Neural progenitor cell (in vitro differentiated cells): ENCODE results near the gene MICB. TPM values are rescaled to one million over a fixed set of nuclear protein-coding genes. Genes with fewer than 3 reads are reported as not detected.
"Not testable (repeated sequence)": the region's sequence is repeated elsewhere in the genome, so short reads cannot be mapped to it uniquely, and the experiment has no call there.

Experiments
- DNase-seq: peaks from one replicate; pipeline ENCODE4 v3.0.0-alpha.2; 2016; ENCODE audit warnings: low spot score
- H2AFZ ChIP-seq: fragments of 200-600 bp; sonication (generic); replicated peaks from 2 replicates; pipeline ENCODE4 v1.6.1; 2016; ENCODE audit warnings: antibody characterized with exemption
- H3F3A ChIP-seq: fragments of 200-600 bp; sonication (generic); 2 replicates; pipeline ENCODE4 v1.6.1; 2016; ENCODE audit warnings: antibody characterized with exemption, low read depth
- H3K27ac ChIP-seq: fragments of 200-600 bp; sonication (generic); 2 replicates; pipeline ENCODE4 v1.5.1; 2016; ENCODE audit warnings: mild to moderate bottlenecking
- H3K27me3 ChIP-seq: fragments of 200-600 bp; sonication (generic); 2 replicates; pipeline ENCODE4 v1.6.1; 2016; ENCODE audit warnings: mild to moderate bottlenecking, moderate library complexity
- H3K36me3 ChIP-seq: fragments of 200-600 bp; sonication (generic); 2 replicates; pipeline ENCODE4 v1.5.1; 2016
- H3K4me1 ChIP-seq: fragments of 200-600 bp; sonication (generic); 2 replicates; pipeline ENCODE4 v1.6.1; 2016; ENCODE audit warnings: mixed run types
- H3K4me2 ChIP-seq: fragments of 200-600 bp; sonication (generic); 2 replicates; pipeline ENCODE4 v1.6.1; 2016
- H3K4me3 ChIP-seq: fragments of 200-600 bp; sonication (generic); 2 replicates; pipeline ENCODE4 v1.5.1; 2016
- H3K79me2 ChIP-seq: fragments of 200-600 bp; sonication (generic); 2 replicates; pipeline ENCODE4 v1.6.1; 2016; ENCODE audit warnings: low read depth
- H3K9ac ChIP-seq: fragments of 200-600 bp; sonication (generic); 2 replicates; pipeline ENCODE4 v1.6.1; 2016
- H3K9me3 ChIP-seq: fragments of 200-600 bp; sonication (generic); 2 replicates; pipeline ENCODE4 v1.5.1; 2016; ENCODE audit warnings: low read depth
- H4K20me1 ChIP-seq: fragments of 200-600 bp; sonication (generic); 2 replicates; pipeline ENCODE4 v1.6.1; 2016; ENCODE audit warnings: low read depth
- H3K27ac Mint-ChIP-seq: 3 replicates; pipeline ENCODE4 v1.8.0; 2021; ENCODE audit warnings: mixed read lengths
- H3K27me3 Mint-ChIP-seq: 2 replicates; pipeline ENCODE4 v1.8.0; 2022; ENCODE audit warnings: low read depth, mild to moderate bottlenecking, inconsistent platforms, moderate library complexity, mixed read lengths; ENCODE audit not compliant: insufficient read depth
- H3K36me3 Mint-ChIP-seq: 3 replicates; pipeline ENCODE4 v1.8.0; 2021; ENCODE audit warnings: mixed read lengths
- H3K4me1 Mint-ChIP-seq: 3 replicates; pipeline ENCODE4 v1.8.0; 2021; ENCODE audit warnings: mixed read lengths
- H3K4me3 Mint-ChIP-seq: 3 replicates; pipeline ENCODE4 v1.8.0; 2021; ENCODE audit warnings: mild to moderate bottlenecking, moderate library complexity, mixed read lengths
- H3K9me3 Mint-ChIP-seq: 3 replicates; pipeline ENCODE4 v1.8.0; 2020; ENCODE audit warnings: mixed read lengths
- CTCF ChIP-seq: fragments of 200-600 bp; sonication (generic); IDR thresholded peaks from 2 replicates; pipeline ENCODE4 v1.5.1; 2017; ENCODE audit warnings: antibody characterized with exemption, mild to moderate bottlenecking
- EZH2 ChIP-seq: fragments of 200-600 bp; sonication (generic); IDR thresholded peaks from 2 replicates; pipeline ENCODE4 v1.6.1; 2017; ENCODE audit warnings: antibody characterized with exemption, mild to moderate bottlenecking, moderate library complexity
- EZH2phosphoT487 ChIP-seq: fragments of 200-600 bp; sonication (generic); IDR thresholded peaks from 2 replicates; pipeline ENCODE4 v1.6.1; 2017; ENCODE audit warnings: antibody characterized with exemption
- total RNA-seq: library from RNA; depleted of rRNA; stranded (reverse); fragments of >200 nt; gene quantifications from 2 replicates; pipeline ENCODE4 v1.2.3, GENCODE V29; 2015; ENCODE audit warnings: low replicate concordance

MICB gene
- total RNA-seq, 1 donor from 2014 or later: 9.1 TPM

- peak overlapping the region; percentile 83 for H3K4me2 ChIP-seq
- H3K36me3 Mint-ChIP-seq: no peaks in the 10 kb centered on the region
- no peak overlapping the region for H3K27ac Mint-ChIP-seq
- peaks cover 58% of the 10 kb centered on the region for H3K27me3 ChIP-seq
- H3K9me3 Mint-ChIP-seq: peaks cover 7% of the 10 kb centered on the region
- H3K4me3 ChIP-seq: peak overlapping the region; percentile 63
- H3K79me2 ChIP-seq: peaks cover 15% of the 10 kb centered on the region
- no peaks in the 10 kb centered on the region for H3K36me3 ChIP-seq
- H3K4me1 ChIP-seq: no peaks in the 10 kb centered on the region
- peaks cover 28% of the 10 kb centered on the region for H3K4me1 Mint-ChIP-seq
- H3K9me3 ChIP-seq: no peaks in the 10 kb centered on the region
- peaks cover 17% of the 10 kb centered on the region for H3F3A ChIP-seq
- peaks cover 80% of the 10 kb centered on the region for H3K27me3 Mint-ChIP-seq
- peak; percentile 56 for DNase-seq
- H3K4me3 Mint-ChIP-seq: peak overlapping the region; percentile 79
- H2AFZ ChIP-seq: peak overlapping the region; percentile 22
- no peak overlapping the region for H3K9ac ChIP-seq
- no peaks in the 10 kb centered on the region for H4K20me1 ChIP-seq
- TF ChIP-seq EZH2phosphoT487: peak; percentile 28
- no peak for TF ChIP-seq EZH2
- TF ChIP-seq CTCF: no peak
- H3K27ac ChIP-seq: no peak overlapping the region
Measured at GRCh38 chr6:31498748-31499147, 803 bp downstream of the MICB start.

- DNase-seq, H3K4me3 ChIP-seq, H3K36me3 ChIP-seq, H3K4me1 ChIP-seq, H3K36me3 Mint-ChIP-seq, H3K9ac ChIP-seq, H4K20me1 ChIP-seq, H3K9me3 ChIP-seq, H2AFZ ChIP-seq, H3K27ac ChIP-seq, H3K27ac Mint-ChIP-seq, H3K9me3 Mint-ChIP-seq: not testable (repeated sequence)
- peak overlapping the region; percentile 83 for H3K4me2 ChIP-seq
- peaks cover 49% of the 10 kb centered on the region for H3K27me3 ChIP-seq
- Mint-ChIP-seq H3K27me3 (peaks cover 71% of the 10 kb centered on the region), H3K4me3 (peak overlapping the region; percentile 50), H3K4me1 (peaks cover 24% of the 10 kb centered on the region)
- H3F3A ChIP-seq: peaks cover 16% of the 10 kb centered on the region
- H3K79me2 ChIP-seq: peaks cover 15% of the 10 kb centered on the region
Measured at GRCh38 chr6:31499648-31500047, 1.7 kb downstream of the MICB start.

- H3K4me3 ChIP-seq: no peak overlapping the region
- H3K4me3 Mint-ChIP-seq: no peak overlapping the region
- H3K27ac ChIP-seq: no peak overlapping the region
- peaks cover 10% of the 10 kb centered on the region for H3F3A ChIP-seq
- H3K36me3 ChIP-seq: no peaks in the 10 kb centered on the region
- peaks cover 15% of the 10 kb centered on the region for H3K79me2 ChIP-seq
- no peak overlapping the region for H3K4me2 ChIP-seq
- no peaks in the 10 kb centered on the region for H4K20me1 ChIP-seq
- no peak overlapping the region for H2AFZ ChIP-seq
- no peaks in the 10 kb centered on the region for H3K9me3 ChIP-seq
- no peaks in the 10 kb centered on the region for H3K4me1 ChIP-seq
- no peak overlapping the region for H3K9ac ChIP-seq
- no peak overlapping the region for H3K27ac Mint-ChIP-seq
- peaks cover 7% of the 10 kb centered on the region for H3K9me3 Mint-ChIP-seq
- H3K4me1 Mint-ChIP-seq: peaks cover 7% of the 10 kb centered on the region
- DNase-seq: no peak
- no peaks in the 10 kb centered on the region for H3K36me3 Mint-ChIP-seq
- peaks cover 19% of the 10 kb centered on the region for H3K27me3 ChIP-seq
- peaks cover 49% of the 10 kb centered on the region for H3K27me3 Mint-ChIP-seq
- TF ChIP-seq CTCF (no peak), EZH2phosphoT487 (no peak), EZH2 (no peak)
Measured at GRCh38 chr6:31502586-31502985, 4.6 kb downstream of the MICB start.

- H3K4me1 ChIP-seq, H3K27ac ChIP-seq, H3K27me3 ChIP-seq, H3K9me3 Mint-ChIP-seq, H3K9ac ChIP-seq, H2AFZ ChIP-seq, H3K4me3 Mint-ChIP-seq, H3K36me3 Mint-ChIP-seq, H3K4me2 ChIP-seq, H4K20me1 ChIP-seq, H3K27ac Mint-ChIP-seq, H3K4me3 ChIP-seq, H3F3A ChIP-seq, H3K36me3 ChIP-seq, H3K4me1 Mint-ChIP-seq, H3K9me3 ChIP-seq, H3K79me2 ChIP-seq, DNase-seq: not testable (repeated sequence)
- H3K27me3 Mint-ChIP-seq: peaks cover 13% of the 10 kb centered on the region
Measured at GRCh38 chr6:31509036-31509435, 11.1 kb downstream of the MICB start.
